ENCODE results near the gene EYS.
"Not testable (repeated sequence)": the region's sequence is repeated elsewhere in the genome, so short reads cannot be mapped to it uniquely, and the experiment has no call there.

The EYS gene

DNA sequence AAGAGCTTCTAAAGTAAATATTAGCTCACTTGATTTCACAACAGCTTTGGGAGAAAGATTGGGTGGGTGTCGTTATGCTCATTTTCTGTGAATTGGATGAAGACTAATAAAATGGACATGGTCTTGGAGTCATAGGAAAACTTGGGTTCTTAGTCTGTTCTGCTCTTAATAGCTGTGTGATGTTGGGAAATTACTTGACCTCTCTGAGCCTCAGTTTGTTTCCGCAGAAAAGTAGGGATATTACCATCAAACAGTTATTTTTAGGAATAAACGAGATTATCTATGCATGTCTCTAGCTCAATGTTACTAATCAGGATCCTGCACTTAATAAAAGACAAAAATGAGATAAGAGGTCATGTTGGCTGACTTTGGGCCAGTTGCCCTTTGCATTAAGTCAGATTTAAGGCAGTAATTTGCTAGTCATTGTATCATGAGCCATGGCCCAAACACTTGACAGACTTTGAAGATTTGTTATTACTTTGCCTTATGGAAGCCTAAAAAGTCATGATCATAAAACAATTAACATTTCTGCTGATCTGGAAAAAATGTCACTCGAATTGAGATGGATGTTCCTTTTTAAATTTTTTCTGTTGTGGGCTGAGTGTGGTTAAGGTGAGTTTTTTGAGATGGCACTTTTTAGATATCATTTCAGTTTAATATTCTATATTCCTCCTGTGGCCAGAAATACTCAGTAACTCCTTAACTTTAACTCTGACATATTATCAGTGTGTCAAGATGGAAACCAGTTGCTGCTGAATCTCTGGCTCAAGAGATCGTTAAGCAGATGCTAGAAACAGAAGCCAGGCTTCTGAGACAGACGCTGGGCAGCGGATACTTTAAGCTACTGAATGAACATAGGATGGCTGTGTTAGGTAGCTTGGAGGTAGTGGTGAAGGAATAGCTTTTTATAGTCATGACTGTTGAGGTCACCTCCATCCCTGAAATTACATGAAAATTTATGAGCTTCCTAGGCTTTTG lies 1779.8 kb downstream of the EYS start:
- DNase-seq = no peak

DNA sequence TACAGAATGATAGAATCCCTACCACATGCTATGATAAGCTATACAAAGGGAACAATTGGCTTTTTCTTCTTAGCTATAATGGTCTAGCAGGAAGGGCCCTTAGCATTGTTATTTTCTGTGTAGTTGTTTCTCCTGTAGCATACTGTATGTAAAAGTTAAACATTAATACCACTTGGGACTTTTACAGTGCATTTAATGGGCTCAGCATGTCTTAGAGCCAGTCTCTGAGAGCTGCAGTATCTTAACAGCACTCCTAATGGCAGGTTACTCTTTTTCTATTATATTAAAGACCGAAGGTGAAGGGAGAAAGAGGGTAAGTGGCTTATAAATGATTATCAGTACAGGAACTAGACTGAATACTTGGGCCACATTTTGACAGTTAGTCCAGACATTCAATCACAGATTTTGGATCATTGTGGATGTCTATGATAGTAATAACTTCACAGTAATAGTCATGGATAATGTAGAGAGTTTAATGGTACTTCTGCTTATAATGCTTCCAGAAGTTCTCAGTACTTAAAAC lies 1780.7 kb downstream of the EYS start:
- no peak for DNase-seq

DNA sequence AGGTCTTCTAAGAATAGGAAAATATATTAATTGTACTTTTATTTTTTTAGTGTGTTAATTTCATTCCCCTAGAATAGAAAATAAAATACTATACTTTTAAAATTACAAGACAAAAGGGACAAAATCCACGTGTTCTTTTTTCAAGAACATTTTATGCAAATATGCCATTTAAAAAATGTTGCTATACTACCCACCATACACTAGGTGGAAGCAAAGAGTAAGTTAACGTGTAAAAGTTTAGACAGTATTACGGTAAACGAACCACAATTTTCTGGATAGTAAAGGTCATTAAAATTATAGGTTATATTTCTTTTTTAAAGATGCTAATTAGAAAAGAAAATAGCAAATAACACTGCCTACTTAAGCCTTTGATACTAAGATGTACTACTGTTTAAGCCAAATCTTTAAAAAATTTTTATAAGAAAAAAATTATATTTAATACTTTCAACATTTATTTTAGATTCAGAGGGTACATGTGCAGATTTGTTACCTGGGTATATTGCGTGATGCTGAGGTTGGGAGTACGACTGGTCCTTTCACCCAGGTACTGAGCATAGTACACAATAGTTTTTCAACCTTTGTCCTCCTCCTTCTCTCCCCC lies 1783.8 kb downstream of the EYS start:
- peak; percentile 65 for DNase-seq

DNA sequence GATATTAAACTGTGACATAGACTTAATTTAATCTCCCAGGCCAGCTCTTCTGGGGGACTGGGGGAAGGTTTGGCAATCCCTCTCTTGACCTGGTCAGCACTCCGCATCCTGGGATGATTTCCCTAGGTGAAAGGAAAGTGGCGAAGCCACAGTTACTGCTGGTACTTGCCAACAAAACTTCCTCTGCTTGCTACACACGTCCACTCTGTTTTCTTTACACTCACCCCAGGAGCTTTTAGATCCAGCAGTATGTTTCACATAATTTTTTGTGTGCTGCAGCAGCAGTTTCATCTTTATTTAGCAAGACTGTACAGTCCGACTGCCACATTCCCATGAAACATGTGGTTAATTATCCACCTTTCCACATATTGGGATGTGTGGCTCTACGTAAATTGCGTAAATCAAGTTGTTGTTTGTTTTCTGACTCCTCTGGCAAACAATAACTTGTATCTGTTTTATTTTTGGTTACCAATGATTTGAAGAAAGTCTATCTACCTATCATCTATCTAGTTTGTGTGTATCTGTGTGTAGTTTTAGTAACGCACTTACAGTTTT lies 1787.4 kb downstream of the EYS start:
- DNase-seq = no peak

DNA sequence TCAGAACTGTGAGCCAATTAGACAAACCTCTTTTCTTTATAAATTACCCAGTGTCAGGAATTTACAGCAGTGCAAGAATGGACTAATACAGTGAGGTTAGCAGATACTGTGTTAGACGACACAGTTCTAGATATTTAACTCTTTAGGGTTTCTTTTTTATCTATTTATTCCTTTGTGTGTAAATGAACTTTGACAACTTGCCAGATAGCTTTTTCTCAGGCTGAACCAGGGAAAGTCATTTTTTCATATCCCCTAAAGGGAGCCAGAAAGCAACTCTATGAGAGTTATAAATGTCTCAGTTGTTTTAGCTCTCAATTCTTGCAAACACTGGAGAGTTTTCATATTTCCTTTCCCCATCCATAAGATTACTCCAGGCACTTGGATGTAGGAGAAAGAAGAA lies 1794.1 kb downstream of the EYS start:
- no peak for DNase-seq

DNA sequence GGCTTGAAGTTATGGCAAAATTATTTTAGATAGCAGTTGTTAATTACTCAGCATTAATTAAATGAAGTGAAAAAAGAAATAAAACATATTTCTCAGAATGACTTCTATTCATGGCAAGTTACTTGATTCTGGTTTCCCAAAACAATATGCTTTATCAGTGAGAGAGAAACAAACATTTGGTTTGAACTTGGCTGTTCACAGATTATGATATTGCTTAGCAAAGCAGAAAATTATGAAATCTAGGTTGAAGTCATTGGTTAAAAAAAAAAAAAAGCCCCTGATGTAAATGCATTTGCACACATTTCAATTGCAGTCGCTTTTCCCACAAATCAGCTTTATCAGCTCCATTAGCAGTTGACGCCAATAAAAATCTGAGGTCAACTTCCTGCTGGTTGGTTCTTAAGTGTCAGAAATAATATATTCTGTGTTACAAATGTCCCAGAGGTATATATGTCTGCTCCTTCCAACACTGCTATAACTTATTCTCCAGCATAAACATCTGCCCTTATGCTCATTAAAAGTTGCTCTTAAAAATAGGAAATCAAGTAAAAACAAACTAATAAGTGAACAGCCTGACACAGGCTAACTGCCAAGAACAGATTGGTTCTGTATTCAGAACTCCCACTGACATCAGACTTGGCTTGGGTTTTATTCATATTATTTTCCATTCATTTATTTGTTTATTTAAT lies 1796.0 kb downstream of the EYS start:
- peak; percentile 34 for DNase-seq

DNA sequence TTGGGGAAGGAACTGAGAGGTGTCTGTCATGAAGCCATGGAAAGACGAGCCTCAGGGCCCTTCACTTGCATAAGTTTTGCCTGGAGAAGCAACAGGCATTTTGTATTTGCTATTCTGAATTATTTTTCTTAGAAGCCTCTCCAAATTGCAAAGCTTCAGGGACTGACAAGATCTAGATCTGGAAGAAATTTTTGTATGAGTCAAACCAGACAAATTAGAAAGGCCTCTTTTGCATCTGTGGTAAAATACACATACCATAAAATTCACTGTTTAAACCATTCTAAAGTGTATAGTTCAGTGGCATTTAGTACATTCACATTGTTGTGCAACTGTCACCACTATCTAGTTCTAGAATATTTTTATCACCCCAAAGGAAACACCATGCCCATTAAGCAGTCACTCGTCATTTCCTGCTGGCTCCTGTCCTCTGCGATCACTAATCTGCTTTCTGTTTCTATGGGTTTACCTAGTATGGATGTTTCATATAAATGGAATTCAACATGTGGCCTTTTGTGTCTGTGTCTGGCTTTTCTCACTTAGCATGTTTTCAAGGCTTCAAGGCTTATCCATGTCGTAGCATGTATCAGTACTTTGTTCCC lies 1802.3 kb downstream of the EYS start:
- no peak for DNase-seq

DNA sequence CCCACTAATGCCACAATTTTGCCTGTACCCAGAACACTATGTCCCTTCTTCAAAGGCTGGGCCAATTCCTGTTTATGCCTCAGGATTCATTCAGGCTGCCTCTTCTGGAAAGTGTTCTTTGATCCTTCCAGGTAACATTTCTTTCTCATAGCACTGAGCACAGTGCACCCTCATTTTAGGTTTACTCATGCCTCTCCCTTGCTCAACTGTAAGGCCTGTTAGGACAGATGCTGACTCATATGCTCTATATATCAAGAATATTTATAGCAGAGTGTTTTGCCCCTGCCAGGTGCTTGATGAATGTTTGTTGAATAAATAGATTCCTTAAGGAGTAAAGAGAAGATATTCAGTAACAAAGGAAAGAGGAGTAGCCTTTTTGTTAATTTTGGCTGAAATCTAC lies 1807.5 kb downstream of the EYS start:
- no peak for DNase-seq

DNA sequence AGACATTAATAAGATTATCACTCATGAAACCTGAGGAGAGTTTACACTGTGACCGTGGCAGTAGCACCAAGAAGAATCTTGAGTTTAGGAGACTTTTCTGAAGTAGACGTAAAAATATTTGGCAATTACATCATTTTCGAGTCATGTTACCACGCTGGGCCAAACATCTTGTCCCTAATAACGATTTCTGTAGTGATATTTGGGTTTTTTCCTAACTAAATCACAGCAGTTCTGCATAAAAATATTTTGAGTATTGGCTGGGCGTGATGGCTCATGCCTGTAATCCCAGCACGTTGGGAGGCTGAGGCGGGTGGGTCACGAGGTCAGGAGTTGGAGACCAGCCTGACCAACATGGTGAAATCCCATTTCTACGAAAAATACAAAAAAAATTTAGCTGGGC lies 1809.1 kb downstream of the EYS start:
- DNase-seq = no peak

DNA sequence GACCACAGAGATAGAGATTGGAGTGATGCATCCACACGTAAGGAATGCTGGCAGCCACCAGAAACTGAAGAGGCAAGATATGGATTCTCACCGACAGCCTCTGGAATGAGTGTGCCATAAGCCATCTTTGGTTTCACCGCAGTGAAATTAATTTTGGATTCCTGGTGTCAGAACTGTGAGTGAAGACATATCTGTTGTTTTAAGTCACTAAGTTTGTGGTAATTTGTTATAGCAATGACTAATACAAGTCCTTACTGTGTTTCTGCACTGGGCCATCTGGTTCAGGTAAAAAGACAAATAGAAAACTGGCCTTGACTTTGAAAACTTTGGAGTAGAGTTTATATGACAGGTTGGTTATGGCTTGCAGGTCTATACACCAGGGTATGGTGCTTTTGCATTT lies 1809.6 kb downstream of the EYS start:
- DNase-seq = no peak

DNA sequence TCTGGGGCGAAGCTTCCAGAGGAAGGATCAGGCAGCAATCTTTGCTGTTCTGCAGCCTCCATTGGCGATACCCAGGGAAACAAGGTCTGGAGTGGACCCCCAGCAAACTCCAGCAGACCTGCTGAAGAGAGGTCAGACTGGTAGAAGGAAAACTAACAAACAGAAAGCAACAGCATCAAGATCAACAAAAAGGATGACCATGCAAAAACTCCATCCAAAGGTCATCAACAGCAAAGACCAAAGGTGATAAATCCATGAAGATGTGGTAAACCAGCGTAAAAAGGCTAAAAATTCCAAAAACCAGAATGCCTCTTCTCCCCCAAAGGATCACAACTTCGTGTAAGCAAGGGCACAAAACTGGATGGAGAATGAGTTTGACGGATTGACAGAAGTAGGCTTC lies 1818.6 kb downstream of the EYS start:
- DNase-seq = no peak

DNA sequence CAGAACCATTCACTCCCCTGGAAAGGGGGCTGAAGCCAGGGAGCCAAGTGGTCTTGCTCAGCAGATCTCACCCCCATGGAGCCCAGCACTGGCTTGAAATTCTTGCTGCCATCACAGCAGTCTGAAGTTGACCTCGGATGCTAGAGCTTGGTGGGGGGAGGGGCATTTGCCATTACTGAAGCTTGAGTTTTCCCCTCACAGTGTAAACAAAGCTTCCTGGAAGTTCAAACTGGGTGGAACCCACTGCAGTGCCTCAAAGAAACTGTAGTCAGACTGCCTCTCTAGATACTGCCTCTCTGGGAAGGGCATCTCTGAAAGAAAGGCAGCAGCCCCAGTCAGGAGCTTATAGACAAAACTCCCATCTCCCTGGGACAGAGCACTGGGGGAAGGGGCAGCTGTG lies 1819.2 kb downstream of the EYS start:
- DNase-seq = not testable (repeated sequence)

DNA sequence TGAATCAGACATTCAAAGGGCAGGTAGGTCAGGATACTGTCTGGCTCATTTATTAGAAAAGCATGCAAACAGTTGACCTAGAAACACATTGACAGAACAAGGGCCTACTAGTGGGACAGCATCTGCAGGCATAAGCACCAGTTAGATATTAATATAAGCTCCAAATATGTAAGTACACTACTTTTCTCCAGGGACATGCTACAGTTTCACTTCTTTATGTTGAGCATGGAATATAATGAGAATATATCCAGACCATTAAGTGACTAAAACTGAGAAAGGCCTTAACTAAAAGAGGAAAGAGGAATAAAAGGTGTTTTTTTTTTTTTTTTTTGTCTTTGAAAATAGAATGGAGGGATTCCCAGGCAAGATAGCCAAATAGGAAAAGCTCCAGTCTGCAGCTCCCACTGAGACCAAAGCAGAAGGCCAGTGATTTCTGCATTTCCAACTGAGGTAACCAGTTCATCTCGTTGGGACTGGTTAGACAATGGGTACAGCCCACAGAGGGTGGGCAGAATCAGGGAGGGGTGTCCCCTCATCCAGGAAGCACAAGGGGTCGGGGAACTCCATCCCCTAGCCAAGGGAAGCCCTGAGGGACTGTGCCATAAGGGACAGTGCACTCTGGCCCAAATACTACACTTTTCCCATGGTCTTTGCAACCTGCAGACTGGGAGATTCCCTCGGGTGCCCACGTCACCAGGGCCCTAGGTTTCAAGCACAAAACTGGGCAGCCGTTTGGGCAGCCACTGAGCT lies 1819.8 kb downstream of the EYS start:
- peak; percentile 57 for DNase-seq

DNA sequence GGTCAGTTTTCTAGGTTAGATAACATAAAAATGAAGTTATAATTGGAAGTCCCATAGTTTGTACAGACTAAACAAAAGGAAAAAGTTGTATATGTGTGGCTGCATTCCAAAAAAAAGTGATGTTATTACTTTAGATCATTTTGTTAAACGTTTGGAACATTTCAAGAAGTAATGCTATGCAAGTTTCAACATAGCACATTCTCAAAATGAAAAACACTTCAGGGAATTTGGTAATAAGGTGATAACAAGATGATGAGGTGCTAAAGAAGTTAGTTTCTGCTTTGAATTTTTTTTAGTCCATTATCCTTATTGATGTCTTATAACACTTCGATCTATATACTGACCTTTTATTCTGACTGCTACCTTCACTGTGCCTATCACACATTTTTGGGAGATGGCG lies 1820.7 kb downstream of the EYS start:
- no peak for DNase-seq

DNA sequence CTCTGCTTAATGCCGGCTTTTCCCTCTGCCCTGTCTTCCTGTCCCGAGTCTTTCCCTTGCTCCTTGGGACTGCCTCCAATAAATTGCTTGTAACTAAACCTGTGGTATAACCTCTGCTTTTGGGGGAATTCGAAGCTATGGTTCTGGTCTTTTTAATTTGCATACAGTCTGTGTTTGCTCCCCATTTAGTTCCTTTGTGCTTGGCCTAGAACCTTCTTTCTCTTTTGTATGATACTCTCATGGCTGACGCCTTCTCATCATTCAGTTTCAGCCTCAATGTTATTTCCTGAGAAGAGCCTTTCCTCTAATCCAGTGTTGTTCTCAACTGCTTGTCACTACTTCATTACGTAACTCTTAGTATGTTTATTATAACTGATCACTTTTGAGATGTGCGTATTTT lies 1823.4 kb downstream of the EYS start:
- DNase-seq = no peak

DNA sequence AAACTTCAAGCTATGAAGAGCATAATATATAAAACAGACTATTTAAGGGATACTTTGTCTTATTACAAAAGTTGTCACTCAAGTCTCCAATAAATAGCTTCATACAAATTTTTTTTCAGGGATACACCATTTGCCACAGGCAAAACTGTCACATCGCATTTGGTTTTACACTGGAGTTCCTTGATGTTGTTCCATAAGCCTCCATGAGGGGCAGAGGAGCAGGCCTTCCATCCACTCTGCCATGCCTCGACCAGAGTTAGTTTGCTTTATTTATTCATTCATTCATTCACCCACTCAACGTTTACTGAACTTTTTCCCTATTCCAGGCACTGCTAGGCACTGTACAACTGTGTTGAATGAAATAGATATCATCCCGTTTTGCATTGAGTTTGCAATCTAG lies 1824.8 kb downstream of the EYS start:
- DNase-seq = peak; percentile 85

DNA sequence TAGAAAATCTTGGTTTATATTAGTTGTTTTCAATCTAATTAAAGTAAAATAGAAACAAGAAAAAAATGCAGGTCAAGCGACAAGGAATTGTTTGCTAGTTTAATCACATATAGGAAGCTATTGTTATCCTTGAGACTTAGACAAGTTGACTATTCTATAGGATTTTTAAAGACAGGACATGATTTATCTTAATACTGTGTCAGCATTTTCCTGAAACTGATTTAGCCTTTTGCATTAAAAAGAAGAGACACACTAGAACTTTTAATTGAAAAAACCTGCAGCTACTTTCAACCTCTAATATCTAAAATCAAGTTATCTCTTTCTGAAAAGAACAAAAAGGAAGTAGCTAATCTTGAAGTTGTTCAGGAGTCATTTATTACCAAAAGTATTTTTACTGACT lies 1825.2 kb downstream of the EYS start:
- no peak for DNase-seq

DNA sequence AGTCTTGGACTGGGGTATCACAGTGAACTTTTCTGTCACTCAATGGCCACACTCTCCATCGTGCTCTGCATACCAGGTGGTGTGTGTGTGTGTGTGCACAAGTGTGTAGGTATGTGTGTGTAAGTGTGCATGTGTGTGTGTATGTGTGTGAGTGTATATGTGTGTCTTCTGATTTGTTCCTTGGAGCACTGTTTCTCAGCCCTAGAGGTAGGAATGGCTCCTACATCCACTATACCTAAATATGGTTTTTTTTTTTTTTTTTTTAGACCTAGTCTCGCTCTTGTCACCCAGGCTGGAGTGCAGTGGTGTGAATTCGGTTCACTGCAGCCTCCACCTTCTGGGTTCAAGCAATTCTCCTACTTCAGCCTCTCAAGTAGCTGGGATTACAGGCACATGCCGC lies 1834.8 kb downstream of the EYS start:
- DNase-seq = no peak

DNA sequence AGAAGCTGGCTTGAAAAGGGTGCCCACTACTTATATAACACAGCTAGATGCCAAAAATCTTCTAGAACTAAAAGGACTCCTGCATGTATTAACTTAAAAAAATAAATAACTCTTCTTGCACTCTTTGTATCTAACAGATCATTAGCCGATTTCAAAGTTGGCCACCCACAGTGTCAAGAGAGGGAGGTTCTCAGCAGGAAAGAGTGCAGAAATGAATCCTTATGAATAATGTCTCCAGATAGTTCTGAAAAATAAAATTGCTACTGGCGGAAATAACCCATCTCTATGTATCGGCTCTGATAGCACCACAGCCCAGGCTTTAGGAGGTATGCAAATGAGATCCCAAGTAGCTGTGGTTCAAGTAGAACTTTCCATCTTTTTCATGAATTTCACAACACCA lies 1838.7 kb downstream of the EYS start:
- no peak for DNase-seq

DNA sequence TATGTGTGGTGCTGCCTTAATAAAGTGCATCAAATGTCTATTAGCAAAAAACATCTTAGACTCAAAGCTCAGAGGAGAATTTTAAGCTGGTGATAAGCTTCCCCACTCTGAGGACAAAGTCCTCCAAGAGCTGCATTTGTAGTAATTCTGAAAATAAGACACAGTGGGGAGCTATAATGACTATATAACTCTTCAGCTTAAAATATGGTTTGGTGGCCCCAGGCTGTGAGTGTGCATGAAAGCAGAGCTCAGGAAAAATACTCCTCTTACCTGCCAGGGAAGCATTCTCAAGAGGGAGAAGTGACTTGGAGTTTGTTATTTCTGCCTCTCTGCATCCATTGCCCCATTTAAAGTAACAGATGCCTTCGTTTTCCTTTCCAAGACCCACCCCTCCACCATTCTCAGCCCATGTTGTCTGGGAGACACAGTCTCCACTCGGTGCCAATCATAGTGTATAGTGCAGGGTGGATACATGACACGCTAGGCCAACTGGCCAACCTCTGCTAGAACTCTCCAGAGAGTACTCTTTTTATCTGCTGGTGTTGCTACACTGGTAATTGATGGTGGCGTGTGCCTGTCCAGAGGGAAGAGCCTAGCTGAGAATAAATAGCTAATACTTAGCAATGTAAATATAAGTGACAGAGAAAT lies 1842.2 kb downstream of the EYS start:
- peak; percentile 60 for DNase-seq

DNA sequence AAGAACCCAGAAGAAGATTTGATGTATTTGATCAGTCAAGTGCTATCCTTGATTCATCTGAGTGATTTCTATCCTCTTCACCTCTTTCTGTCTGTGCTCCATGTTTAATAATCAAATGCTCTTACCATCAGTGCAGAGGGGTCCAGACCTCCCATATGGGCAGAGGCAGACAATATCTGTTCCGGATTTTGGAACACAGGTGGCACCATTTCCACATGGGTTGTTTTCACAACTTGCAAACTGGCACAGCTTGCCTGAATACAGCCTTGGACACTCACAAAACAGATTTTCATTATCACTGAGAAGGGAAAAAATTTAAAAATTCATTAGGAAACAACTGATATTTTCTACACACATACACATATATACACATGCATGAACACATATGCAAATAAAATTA lies 1843.0 kb downstream of the EYS start:
- DNase-seq = no peak

All from eye (tissue), 1 donor.